SU-DHL-6 (cell line): ENCODE measurements around the gene ELMO1.

Experiments used
- CTCF ChIP-seq: fragments of 200-600 bp; sonication (generic); IDR thresholded peaks from one replicate; pipeline ENCODE4 v1.5.1; 2017; ENCODE audit warnings: antibody characterized with exemption, mild to moderate bottlenecking, low read length, moderate library complexity; ENCODE audit not compliant: insufficient read depth, poor library complexity, severe bottlenecking
- EZH2phosphoT487 ChIP-seq: fragments of 200-600 bp; sonication (generic), shearing (Covaris generic); conservative IDR thresholded peaks from 2 replicates; pipeline ENCODE4 v1.6.1; 2018; ENCODE audit warnings: mild to moderate bottlenecking, antibody characterized with exemption, low read length, moderate library complexity, mixed read lengths

- TF ChIP-seq EZH2phosphoT487 (no peak), CTCF (no peak)
Measured at GRCh38 chr7:37330775-37331174, 117.9 kb downstream of the ELMO1 start.
